IMR-90 (cell line): ENCODE measurements around the gene TBX15.

ENCODE experiments used
- MAFK ChIP-seq: IDR thresholded peaks from 2 replicates; pipeline ENCODE4 v1.6.1; 2012; ENCODE audit warnings: low read depth, low read length, improper control_type of control experiment
- MXI1 ChIP-seq: IDR thresholded peaks from 2 replicates; pipeline ENCODE4 v1.6.1; 2012; ENCODE audit warnings: low read depth, mild to moderate bottlenecking, low read length, moderate library complexity, borderline replicate concordance
- POLR2A ChIP-seq: IDR thresholded peaks from 2 replicates; pipeline ENCODE4 v1.6.1; 2012; ENCODE audit warnings: mild to moderate bottlenecking, low read depth, low read length
- RAD21 ChIP-seq: IDR thresholded peaks from 2 replicates; pipeline ENCODE4 v1.6.1; 2012; ENCODE audit warnings: low read length, improper control_type of control experiment
- TF ChIP-seq, protein P1 (sequence below): conservative IDR thresholded peaks from 2 replicates; pipeline ENCODE4 v1.5.1; 2012; ENCODE audit warnings: mild to moderate bottlenecking, low read depth, low read length, improper control_type of control experiment

DNA sequence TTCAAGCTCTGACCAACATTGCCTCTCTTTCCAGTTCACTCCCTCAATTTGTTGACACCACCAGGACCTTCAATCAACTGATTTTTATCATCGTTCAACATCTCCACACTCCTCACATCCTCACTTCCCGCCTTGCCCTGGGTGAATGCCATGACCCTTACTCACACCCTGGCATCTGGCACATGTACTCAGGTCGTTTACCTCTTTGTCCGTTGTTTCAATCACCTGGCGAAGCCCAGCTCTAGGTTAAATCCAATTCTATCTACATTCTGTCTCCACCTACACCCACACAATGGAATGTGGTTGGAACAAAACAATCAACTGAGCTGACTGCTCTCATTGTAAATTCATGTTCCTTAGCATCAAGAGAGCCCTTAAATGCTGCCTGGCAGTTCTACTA lies 24.2 kb upstream of the TBX15 start:
- TF ChIP-seq, protein P1, sequence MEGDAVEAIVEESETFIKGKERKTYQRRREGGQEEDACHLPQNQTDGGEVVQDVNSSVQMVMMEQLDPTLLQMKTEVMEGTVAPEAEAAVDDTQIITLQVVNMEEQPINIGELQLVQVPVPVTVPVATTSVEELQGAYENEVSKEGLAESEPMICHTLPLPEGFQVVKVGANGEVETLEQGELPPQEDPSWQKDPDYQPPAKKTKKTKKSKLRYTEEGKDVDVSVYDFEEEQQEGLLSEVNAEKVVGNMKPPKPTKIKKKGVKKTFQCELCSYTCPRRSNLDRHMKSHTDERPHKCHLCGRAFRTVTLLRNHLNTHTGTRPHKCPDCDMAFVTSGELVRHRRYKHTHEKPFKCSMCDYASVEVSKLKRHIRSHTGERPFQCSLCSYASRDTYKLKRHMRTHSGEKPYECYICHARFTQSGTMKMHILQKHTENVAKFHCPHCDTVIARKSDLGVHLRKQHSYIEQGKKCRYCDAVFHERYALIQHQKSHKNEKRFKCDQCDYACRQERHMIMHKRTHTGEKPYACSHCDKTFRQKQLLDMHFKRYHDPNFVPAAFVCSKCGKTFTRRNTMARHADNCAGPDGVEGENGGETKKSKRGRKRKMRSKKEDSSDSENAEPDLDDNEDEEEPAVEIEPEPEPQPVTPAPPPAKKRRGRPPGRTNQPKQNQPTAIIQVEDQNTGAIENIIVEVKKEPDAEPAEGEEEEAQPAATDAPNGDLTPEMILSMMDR: no peak
- TF ChIP-seq MAFK: no peak
- no peak for TF ChIP-seq MXI1
- TF ChIP-seq POLR2A: no peak
- no peak for TF ChIP-seq RAD21
